ENCODE data around the gene ECI1.

DNA sequence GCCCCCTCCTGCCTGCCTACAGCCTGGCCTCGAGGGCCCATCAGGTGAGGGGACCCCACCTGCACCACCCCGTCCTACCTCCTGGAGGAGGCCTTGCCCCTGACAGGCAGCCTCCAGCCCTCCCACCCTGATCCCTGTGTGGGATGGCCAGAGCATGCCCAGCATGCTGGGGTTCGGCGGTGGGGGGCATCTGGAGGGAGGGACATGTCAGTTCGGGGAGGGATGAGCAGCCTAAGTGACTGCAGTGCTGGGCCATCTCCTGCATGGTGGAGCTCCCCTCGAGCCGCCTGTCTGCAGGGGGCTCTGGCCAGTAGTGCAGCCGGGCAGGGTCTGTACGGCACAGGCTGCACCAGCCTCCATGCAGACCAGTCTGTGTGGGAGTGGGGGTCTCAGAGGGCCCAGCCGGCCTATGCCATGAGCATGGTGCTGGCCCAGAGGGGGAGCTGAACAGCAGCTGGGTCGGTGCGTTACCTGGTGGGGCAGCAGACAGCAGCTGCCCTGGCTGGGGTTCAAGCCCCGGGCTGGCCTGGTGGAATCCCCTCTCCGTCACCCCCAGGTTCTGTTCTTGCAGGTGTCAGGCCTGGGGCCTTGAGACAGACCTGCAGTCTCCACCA is 20.6 kb upstream of the ECI1 start:
- no peak for TF ChIP-seq EZH2 (IDR thresholded peaks at IDR 0.05)
- no peak for TF ChIP-seq POLR2AphosphoS5 (IDR thresholded peaks at IDR 0.05; ENCODE audit: borderline replicate concordance, low read depth, low read length)

All from SK-N-MC (cell line).